Measurements from ENCODE around the gene SUN2. TPM values are rescaled to one million over a fixed set of nuclear protein-coding genes. Genes with fewer than 3 reads are reported as not detected.

Gene SUN2
- total RNA-seq, 1 experiment from 2014 or later: 45.1 TPM

- Histone ChIP-seq H3K27ac (ENCODE audit: low read length) (no peak overlapping the region), H3K4me1 (ENCODE audit: control insufficient read depth, insufficient read depth, low read length) (peaks cover 4% of the 10 kb centered on the region; the same call in 1 of the 2 replicates), H3K36me3 (ENCODE audit: control insufficient read depth, insufficient read depth, low read length) (no peaks in the 10 kb centered on the region), H3K9me3 (ENCODE audit: control insufficient read depth, insufficient read depth, low read depth, low read length) (no peaks in the 10 kb centered on the region), H3K4me3 (ENCODE audit: low read depth in 2 of 2, low read length in 2 of 2) (no peak overlapping the region), H3K27me3 (ENCODE audit: control insufficient read depth, insufficient read depth, low read length) (no peaks in the 10 kb centered on the region)
- BruUV-seq (replicated peaks): no TSS peak
- ChIA-PET POLR2A (no interaction called here), CTCF (no interaction called here)
- intact Hi-C loops (cut with micrococcal nuclease; ENCODE audit: unreplicated experiment): no loop called here
- ATAC-seq (no peak), DNase-seq (ENCODE audit: low read depth, low spot score) (no peak)
- no peak for TF ChIP-seq SIN3A (IDR thresholded peaks at IDR 0.05; ENCODE audit: borderline replicate concordance, insufficient read depth, low read depth, low read length)
- no peak for TF ChIP-seq CTCF (IDR thresholded peaks at IDR 0.05)
- TF ChIP-seq REST (IDR thresholded peaks at IDR 0.05; ENCODE audit: insufficient read depth in 1 of 2, low read depth in 2 of 2, low read length in 1 of 2): no peak
- no peak for TF ChIP-seq TCF7L2 (IDR thresholded peaks at IDR 0.05; ENCODE audit: low read depth, low read length)
- no peak for TF ChIP-seq POLR2AphosphoS5 (IDR thresholded peaks at IDR 0.05; ENCODE audit: low read depth, low read length)
- in situ Hi-C loops (cut with HindIII; ENCODE audit: low pct_unique_long_range_greater_than_20kb, low sequenced_read_pairs): no loop called here
Measured at GRCh38 chr22:38788846-38789245, 33.0 kb upstream of the SUN2 start.

GRCh38 chr22:38788021-38788816 lies 32.4 kb upstream of the SUN2 start:
- no peak overlapping the region for H3K27ac ChIP-seq (ENCODE audit: low read length)

More at GRCh38 chr22:38788021-38788816, 32.4 kb upstream of the SUN2 start:
- Histone ChIP-seq H3K4me3 (ENCODE audit: low read depth in 2 of 2, low read length in 2 of 2) (no peak overlapping the region), H3K9me3 (ENCODE audit: control insufficient read depth, insufficient read depth, low read depth, low read length) (no peaks in the 10 kb centered on the region), H3K4me1 (ENCODE audit: control insufficient read depth, insufficient read depth, low read length) (peaks cover 4% of the 10 kb centered on the region; the same call in 1 of the 2 replicates), H3K27me3 (ENCODE audit: control insufficient read depth, insufficient read depth, low read length) (no peaks in the 10 kb centered on the region), H3K36me3 (ENCODE audit: control insufficient read depth, insufficient read depth, low read length) (no peaks in the 10 kb centered on the region)
- TF ChIP-seq POLR2AphosphoS5 (IDR thresholded peaks at IDR 0.05; ENCODE audit: low read depth, low read length) (no peak), TCF7L2 (IDR thresholded peaks at IDR 0.05; ENCODE audit: low read depth, low read length) (no peak), CTCF (IDR thresholded peaks at IDR 0.05) (no peak), REST (IDR thresholded peaks at IDR 0.05; ENCODE audit: insufficient read depth in 1 of 2, low read depth in 2 of 2, low read length in 1 of 2) (no peak), SIN3A (IDR thresholded peaks at IDR 0.05; ENCODE audit: borderline replicate concordance, insufficient read depth, low read depth, low read length) (no peak)
- no TSS peak for BruUV-seq (replicated peaks)
- no peak for DNase-seq (ENCODE audit: low read depth, low spot score)
- in situ Hi-C loops (cut with HindIII; ENCODE audit: low pct_unique_long_range_greater_than_20kb, low sequenced_read_pairs) (no loop called here), intact Hi-C loops (cut with micrococcal nuclease; ENCODE audit: unreplicated experiment) (no loop called here)
- POLR2A ChIA-PET: no interaction called here
- ATAC-seq: no peak; the same call in 1 of the 2 replicates
- CTCF ChIA-PET: no interaction called here
